Right lobe of liver (tissue), 6 donors: Measurements from ENCODE around the gene FHDC1. TPM values are rescaled to one million over a fixed set of nuclear protein-coding genes. Genes with fewer than 3 reads are reported as not detected.

Experiments
- ATAC-seq, 4 donors: fragments of 200-7000 bp; cut with Tn5 transposase; one replicate each; pipeline ENCODE4 v1.9.1; 2020; ENCODE audit warnings: mild to moderate bottlenecking in 4 of 4, moderate library complexity in 4 of 4
- DNase-seq, 3 donors: peaks; one replicate each; pipeline ENCODE4 v3.0.0-alpha.2; 2020
- H3K27ac ChIP-seq, 3 donors: fragments of 200-600 bp; one replicate each; pipeline ENCODE4 v1.8.0; 2022
- H3K27me3 ChIP-seq, 2 donors: fragments of 200-600 bp; one replicate each; pipeline ENCODE4 v1.8.0; 2022
- H3K36me3 ChIP-seq, 4 donors: fragments of 200-600 bp; sonication (generic) in 1 of 4; one replicate each; pipeline versions ENCODE4 v1.5.1 to v1.8.0; 2017 to 2022; ENCODE audit warnings: control low read depth in 1 of 4
- H3K4me1 ChIP-seq, 4 donors: fragments of 200-600 bp; sonication (generic) in 1 of 4; one replicate each; pipeline versions ENCODE4 v1.5.1 to v1.8.0; 2017 to 2022; ENCODE audit warnings: control low read depth in 1 of 4
- H3K4me3 ChIP-seq, 3 donors: fragments of 200-600 bp; one replicate each; pipeline ENCODE4 v1.8.0; 2022
- H3K9me3 ChIP-seq, 4 donors: fragments of 200-600 bp; sonication (generic) in 1 of 4; one replicate each; pipeline versions ENCODE4 v1.5.1 to v1.8.0; 2017 to 2022; ENCODE audit warnings: control low read depth in 1 of 4
- CTCF ChIP-seq, 4 donors: fragments of 200-600 bp in 3 of 4; fragments of 450-650 bp in 1 of 4; IDR thresholded peaks; one replicate each; pipeline versions ENCODE4 v1.5.1 to v1.8.0; 2016 to 2022; ENCODE audit warnings: antibody characterized with exemption in 4 of 4, mild to moderate bottlenecking in 2 of 4
- POLR2A ChIP-seq: fragments of 450-650 bp; IDR thresholded peaks from one replicate; pipeline ENCODE4 v1.6.1; 2017; ENCODE audit warnings: antibody characterized with exemption, mild to moderate bottlenecking
- WGBS: methylation state at CpG from one replicate; pipeline ENCODE4 v1.1.6; 2018; ENCODE audit warnings: low coverage, low lambda C conversion rate; ENCODE audit not compliant: insufficient coverage; ENCODE audit errors: missing lambda C conversion rate; 5-methylcytosine and 5-hydroxymethylcytosine counted together
- intact Hi-C, 2 donors: fragments of 100-400 bp; cut with DNase I; formaldehyde crosslinking; loops; one replicate each; pipeline versions ENCODE4 v1.11.2 to v1.14.1; 2022
- total RNA-seq, 6 experiments: library from RNA; depleted of rRNA in 2 of 6; stranded (reverse); fragments of >200 nt in 2 of 6; fragmentation: NEBNext Ultra II Directional in 3 of 6; extraction: Animal tissue kit (Norgen Biotek cat#: 25700) in 3 of 6; gene quantifications; one replicate each; pipeline versions ENCODE4 v1.1.0 to v1.2.4, GENCODE V29; 2016 to 2023
- donor health status: DM: no; HTN: yes; CAD: no.
- donor health status: DM: no; HTN: no; CAD: no.
- donor health status: DM: no; HTN: no; CAD: no.
- donor health status: DM: no; HTN: yes; CAD: no.
- donor health status: DM: no; HTN: yes; CAD: no.

The FHDC1 gene
- total RNA-seq, 6 experiments from 2014 or later, result 0.12 to 0.82 (median 0.15) TPM

DNA sequence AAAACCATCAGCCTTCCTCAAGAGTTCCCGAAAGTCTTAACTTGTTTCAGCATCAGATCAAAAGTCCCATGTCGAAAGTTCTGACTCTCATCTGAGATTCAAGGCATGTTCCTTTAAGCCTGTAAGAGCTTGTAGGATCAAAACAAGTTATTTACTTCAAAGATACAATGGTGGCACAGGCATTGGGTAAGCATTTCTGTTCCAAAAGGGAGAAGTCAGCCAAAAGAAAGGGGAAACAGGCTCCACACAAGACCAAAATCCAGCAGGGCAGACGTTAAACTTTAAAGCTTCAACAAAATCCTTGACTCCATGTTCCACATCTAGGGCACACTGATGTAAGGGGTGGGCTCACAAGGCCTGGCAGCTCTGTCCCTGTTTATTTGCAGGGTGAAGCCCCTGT, 91.7 kb downstream of the FHDC1 start:
- intact Hi-C loops, result no loop called here
- Histone ChIP-seq H3K4me3 (no peak overlapping the region), H3K9me3 (no peaks in the 10 kb centered on the region)

DNA sequence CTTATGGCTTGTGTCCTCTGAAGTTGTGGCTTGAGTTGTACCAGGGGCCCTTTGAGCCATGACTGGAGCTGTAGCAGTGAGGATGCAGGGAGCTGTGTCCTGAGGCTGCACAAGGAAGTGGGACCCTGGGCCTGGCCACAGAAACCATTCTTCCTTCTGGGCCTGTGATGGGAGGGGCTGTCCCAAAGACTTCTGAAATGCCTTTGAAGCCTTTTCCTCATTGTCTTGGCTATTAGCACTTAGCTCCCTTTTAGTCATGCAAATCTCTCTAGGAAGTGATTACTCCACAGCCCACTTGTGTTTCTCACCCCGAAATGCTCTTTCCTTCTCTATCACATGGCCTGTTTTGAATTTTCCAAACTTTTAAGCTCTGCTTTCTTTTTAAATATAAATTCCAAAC, 92.4 kb downstream of the FHDC1 start:
- Histone ChIP-seq H3K4me1 (no peaks in the 10 kb centered on the region), H3K27me3 (no peaks in the 10 kb centered on the region), H3K9me3 (no peaks in the 10 kb centered on the region), H3K27ac (no peak overlapping the region), H3K4me3 (no peak overlapping the region), H3K36me3 (no peaks in the 10 kb centered on the region)
- no peak for ATAC-seq
- TF ChIP-seq POLR2A, result no peak
- no peak for TF ChIP-seq CTCF (IDR thresholded peaks at IDR 0.05)
- DNase-seq, result no peak
- WGBS, result 14% methylated on average over 1 of the region's 1 CpG
- intact Hi-C loops, result no loop called here

More for the DNA sequence above, 91.7 kb downstream of the FHDC1 start:
- WGBS, result 49% methylated on average over 3 of the region's 3 CpGs
- DNase-seq, result no peak
- no peaks in the 10 kb centered on the region for H3K4me1 ChIP-seq
- no peak for ATAC-seq
- no peaks in the 10 kb centered on the region for H3K27me3 ChIP-seq
- no peak overlapping the region for H3K27ac ChIP-seq
- TF ChIP-seq CTCF (IDR thresholded peaks at IDR 0.05) (no peak), POLR2A (no peak)
- no peaks in the 10 kb centered on the region for H3K36me3 ChIP-seq

Other genes with a start within 250 kb of the FHDC1 start
- gene TIGD4, start 156.6 kb upstream of the FHDC1 start, total RNA-seq, result under 1 TPM in 4 of 6 experiments, not detected in 2; 0.11 to 0.37 (median 0.18) TPM
- 10 to 100 TPM in 5 of 6 experiments, 1 to 10 TPM in 1; 9.1 to 19.9 (median 14.1) TPM for gene ARFIP1, start 156.4 kb upstream of the FHDC1 start, total RNA-seq